Measurements from ENCODE around the gene STATH. TPM values are rescaled to one million over a fixed set of nuclear protein-coding genes. Genes with fewer than 3 reads are reported as not detected.
"Not testable (repeated sequence)": the region's sequence is repeated elsewhere in the genome, so short reads cannot be mapped to it uniquely, and the experiment has no call there.

STATH gene
- not detected in 2 replicates for total RNA-seq

- no peak for DNase-seq
Measured at GRCh38 chr4:69995526-69996016, at the start of gene STATH. Gene STATH, plus strand, starts transcription at chr4:69995966. Its CDS starts 2,472 bp downstream, at chr4:69998438.

DNA sequence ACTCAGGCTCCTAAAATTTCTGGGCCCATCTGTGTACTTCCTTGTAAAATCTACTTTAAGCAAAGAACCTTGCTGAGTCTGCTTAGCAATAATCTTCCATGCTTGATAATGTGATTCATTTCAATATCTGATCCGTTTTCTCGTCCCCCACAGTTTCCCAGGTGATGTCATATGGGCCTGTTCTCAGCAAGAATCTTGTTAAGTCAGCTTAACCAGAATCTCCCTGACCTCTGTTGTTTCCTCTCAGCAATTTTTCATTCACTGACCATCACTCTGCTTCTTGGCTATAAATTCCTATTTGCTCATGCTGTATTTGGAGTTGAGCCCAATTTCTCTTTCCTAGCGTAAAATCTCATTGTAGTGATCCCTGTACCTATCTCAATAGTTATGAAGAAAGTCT lies 44.2 kb upstream of the STATH start:
- DNase-seq: no peak

DNA sequence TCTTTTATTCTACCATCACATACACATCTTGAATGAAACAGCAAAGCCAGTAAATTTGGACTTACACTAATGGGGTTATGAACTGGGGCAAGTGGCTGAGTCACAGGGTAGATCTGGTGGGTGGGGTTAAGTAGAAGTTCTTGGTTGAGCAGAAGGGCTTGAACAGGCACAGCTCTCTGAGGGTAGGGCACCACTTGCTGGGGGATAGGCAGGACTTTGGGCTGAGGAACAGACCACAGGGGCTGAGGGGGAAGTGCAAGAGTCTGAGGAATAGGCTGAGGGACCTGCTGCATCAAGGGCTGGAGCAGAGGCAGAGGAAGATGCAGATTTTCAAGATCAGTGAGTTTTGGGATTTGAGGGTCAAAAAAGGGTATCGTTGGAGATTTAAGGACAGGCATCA lies 38.6 kb upstream of the STATH start:
- DNase-seq: no peak

DNA sequence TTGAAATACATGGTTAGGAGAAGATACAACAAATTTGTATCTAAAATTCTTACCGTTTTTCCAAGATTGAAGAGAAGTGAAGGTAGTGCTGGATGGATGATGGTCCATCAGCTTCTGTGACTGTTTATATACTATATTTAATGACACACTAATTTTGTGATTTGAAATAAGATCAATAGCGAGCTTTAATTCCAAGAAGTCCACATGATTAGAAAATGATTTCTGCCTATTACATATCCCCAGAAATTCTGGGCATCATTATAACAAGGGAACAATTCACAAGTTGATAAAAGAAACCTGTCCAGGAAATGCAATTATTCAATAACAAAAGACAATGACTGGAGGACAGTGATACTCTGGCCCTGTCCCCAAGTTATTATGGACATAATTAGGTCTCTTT lies 30.1 kb upstream of the STATH start, which contains the start of gene CSN2:
CSN2 (minus strand) TSS at position 101 of the 400 bp plus-strand sequence. CDS start 4,733 bp downstream, outside the sequence.
- no peak for DNase-seq

DNA sequence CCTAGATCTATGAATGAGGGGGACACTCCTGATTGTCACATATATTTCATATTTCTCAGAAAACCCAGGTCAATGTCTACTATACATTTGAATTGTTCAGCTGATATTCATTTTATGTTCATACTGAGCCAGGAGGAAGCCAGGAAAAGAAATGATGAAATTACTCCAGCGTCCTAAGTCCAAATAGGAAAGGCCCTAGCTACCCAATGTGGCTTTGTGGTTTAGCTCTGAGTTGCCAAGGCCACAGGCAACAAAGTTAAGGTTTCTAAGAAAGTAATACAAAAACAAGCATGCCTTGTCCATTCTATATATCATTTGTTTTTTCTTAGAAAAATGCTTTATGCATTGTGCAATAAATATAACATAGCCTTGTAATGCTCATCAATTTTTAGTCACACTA lies 25.7 kb upstream of the STATH start:
- DNase-seq: no peak

DNA sequence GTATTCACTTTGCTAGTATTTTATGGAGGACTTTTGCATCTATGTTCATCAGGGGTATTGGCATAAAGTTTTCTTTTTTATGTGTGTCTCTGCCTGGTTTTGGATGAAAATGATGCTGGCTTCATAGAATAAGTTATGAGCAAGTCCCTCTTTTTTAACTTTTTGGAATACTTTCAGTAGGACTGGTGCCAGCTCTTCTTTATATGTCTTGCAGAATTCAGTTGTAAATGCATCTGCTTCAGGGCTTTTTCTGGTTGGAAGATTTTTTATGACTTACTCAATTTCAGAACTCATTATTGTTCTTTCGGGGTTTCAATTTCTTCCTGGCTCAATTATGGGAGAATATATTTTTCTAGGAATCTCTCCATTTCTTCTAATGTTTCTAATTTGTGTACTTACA lies 21.1 kb upstream of the STATH start:
- no peak for DNase-seq

DNA sequence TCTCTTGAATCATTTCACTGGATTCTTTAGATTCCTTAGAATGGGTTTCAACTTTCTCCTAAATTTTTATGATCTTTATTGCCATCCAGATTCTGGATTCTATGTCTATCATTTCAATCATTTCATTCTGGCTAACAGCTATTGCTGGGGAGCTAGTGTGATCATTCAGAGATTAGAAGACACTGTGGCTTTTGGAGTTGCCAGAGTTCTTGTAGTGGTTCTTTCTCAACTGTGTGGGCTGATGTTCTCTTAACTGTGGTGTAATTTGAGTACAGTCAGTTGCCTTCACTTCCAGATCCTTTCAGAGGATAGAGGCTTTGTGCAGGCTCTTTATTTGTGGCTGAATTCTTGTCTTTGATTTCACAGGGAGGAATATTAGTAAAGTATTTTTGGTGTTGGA lies 18.2 kb upstream of the STATH start:
- DNase-seq: no peak

GRCh38 chr4:69984030-69984443 lies 11.7 kb upstream of the STATH start:
- DNase-seq: peak; percentile 10

DNA sequence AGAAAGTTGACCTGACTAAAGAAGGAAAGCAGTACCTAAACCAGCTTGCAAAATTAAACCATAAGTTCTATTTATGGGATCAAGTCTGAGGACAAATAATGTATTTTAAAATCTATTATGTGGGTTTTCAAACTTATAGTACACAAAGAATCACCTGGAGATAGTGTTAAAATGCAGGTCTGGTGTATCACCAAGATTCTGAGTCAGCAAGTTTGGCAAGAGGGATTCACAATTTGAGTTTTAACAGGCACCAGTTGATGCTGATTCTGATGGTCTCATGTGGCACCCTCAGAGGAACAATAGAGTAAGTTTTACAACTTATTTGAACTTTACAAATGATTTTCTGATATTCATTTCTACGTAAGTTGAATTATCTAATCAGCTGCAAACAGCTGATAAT lies 9.1 kb upstream of the STATH start:
- DNase-seq: no peak

- DNase-seq: no peak
Measured at GRCh38 chr4:69991016-69991415, 4.8 kb upstream of the STATH start.

DNA sequence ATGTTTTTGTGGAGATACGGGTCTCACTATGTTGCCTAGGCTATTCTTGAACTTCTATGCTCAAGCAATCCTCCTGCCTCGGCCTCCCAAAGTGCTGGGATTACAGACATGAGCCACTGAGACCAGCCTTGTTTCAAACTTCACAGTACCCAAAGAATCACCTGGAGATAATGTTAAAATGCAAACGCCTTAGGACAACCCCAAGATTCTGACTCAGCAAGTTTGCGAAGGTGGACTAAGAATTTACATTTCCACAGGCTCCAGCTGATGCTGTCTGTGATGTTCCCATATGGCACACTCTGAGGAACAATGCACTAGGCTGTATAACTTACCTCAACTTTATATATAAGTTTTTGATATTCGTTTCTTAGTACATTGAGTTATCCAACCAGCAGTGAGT lies 984 bp upstream of the STATH start:
- DNase-seq: no peak

- no peak for DNase-seq
Measured at GRCh38 chr4:69999420-69999819, 3.7 kb downstream of the STATH start.

- no peak for DNase-seq
Measured at GRCh38 chr4:70000711-70001110, 4.9 kb downstream of the STATH start.

DNA sequence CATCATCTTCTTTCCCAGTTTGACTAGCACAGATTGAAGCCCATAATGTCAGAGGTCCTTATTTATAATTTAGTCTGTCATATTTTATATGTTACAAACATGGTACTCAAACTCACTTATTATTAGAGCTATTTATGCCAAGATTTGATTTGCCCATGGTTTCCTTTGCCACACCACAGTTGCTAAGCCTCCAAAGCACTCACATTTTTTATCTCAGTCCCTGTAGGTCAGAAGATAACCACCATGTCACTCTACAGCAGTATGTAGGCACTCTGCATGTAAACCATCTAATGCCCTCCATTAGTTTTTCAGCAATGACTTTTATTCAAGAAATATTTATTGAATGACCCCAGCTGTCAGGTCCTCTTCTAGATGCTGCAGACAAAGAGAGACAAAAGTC lies 6.7 kb downstream of the STATH start:
- no peak for DNase-seq

DNA sequence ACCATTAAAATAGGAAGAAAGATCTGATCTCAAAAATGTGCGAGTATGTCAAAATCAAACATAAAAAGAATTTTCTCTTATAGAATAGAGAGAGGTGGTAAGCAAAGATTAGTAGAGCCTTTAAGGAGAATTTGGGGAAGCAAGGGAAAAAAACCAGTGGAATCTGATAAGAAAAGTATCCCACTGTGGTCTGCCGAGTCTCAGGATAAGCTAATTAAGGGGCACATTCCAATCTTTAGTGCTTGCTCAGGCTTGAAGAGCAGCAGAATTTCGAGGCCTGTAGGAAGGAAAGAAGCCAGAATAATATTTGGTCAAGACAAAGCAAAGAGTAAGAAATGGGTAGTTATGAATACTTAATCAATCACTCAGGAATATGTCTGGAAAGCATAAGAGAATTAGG lies 13.0 kb downstream of the STATH start:
- DNase-seq: no peak

- DNase-seq: not testable (repeated sequence)
Measured at GRCh38 chr4:70019006-70019405, 23.2 kb downstream of the STATH start.

- DNase-seq: no peak
Measured at GRCh38 chr4:70023218-70023617, 27.5 kb downstream of the STATH start.

DNA sequence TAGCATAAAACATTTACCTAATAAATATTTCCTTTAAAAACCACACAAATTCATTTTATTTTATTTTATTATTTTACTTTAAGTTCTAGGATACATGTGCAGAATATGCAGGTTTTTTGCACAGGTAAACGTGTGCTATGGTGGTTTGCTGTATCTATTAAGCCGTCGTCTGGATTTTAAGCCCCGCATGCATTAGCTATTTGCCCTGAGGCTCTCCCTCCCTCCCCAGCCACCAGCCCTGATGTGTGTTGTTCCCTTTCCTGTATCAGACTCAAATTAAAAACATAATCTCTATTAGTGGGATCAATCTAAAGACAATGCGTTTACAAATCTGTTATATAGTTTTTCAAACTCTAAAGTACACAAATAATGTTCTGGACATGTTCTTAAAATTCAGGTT lies 31.2 kb downstream of the STATH start:
- DNase-seq: no peak

DNA sequence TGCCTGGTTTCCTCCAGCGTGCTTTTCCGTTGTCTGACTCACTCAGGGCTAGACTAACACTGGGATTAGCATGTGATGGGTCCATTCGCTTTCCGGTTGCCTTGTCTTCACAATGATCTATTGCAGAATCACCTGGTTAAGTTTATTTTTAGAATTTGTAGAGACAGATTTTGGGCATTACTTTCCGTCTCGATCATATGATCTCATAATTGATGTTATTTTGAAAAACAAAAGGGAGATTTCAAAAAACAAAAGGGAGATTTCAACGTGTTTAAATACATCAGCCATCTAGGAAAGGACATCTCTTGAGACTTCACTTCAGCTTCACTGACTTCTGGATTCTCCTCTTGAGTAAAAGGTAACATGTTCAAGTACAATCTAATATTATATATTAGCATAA lies 32.4 kb downstream of the STATH start, which contains the start of gene HTN3:
HTN3 (plus strand) TSS at position 301 of the 400 bp plus-strand sequence. CDS start 2,282 bp downstream, outside the sequence.
- DNase-seq: not testable (repeated sequence)

DNA sequence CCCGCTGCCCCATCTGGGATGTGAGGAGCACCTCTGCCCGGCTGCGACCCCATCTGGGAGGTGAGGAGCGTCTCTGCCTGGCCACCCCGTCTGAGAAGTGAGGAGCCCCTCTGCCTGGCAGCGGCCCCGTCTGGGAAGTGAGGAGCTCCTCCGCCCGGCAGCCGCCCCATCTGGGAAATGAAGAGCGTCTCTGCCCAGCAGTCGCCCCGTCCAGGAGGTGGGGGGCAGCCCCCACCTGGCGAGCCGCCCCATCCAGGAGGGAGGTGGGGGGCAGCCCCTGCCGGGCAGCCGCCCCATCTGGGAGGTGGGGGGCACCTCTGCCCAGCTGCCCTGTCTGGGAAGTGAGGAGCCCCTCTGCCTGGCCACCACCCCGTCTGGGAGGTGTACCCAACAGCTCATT lies 41.8 kb downstream of the STATH start:
- not testable (repeated sequence) for DNase-seq

GRCh38 chr4:70039928-70040327 lies 44.2 kb downstream of the STATH start:
- DNase-seq: not testable (repeated sequence)

DNA sequence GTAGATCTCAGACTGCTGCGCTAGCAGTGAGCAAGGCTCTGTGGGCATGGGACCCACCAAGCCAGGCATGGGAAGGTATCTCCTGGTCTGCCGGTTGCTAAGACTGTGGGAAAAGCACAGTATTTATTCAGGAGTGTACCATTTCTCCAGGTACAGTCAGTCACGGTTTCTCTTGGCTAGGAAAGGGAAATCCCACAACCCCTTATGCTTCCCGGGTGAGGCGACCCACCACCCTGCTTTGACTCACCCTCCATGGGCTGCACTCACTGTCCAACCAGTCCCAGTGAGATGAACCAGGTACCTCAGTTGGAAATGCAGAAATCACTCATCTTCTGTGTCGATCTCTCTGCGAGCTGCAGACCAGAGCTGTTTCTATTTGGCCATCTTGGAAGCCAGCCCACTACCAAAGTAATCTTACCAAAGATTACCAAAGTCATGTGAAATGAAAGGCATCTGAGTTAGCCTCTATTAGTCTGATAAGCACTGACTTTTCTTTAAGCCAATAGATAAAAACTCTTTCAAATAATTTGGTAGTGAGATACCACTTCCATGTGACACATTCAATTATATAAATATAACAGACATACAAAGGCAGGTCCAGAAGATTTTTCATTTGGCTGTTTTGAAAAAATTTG lies 46.0 kb downstream of the STATH start:
- no peak for DNase-seq

DNA sequence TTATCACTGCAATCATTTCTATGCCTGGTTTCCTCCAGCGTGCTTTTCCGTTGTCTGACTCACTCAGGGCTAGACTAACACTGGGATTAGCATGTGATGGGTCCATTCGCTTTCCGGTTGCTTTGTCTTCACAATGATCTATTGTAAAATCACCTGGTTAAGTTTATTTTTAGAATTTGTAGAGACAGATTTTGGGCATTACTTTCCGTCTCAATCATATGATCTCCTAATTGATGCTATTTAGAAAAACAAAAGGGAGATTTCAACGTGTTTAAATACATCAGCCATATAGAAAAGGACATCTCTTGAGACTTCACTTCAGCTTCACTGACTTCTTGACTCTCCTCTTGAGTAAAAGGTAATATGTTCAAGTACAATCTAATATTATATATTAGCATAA lies 54.4 kb downstream of the STATH start, which contains the start of gene HTN1:
HTN1 (plus strand) TSS at position 301 of the 400 bp plus-strand sequence. CDS start 2,639 bp downstream, outside the sequence.
- not testable (repeated sequence) for DNase-seq

All from dermis blood vessel endothelial cell (primary cell).